NAMALWA (cell line): Measurements from ENCODE around the gene RPRD1B.
"Not testable (repeated sequence)": the region's sequence is repeated elsewhere in the genome, so short reads cannot be mapped to it uniquely, and the experiment has no call there.

Experiments
- DNase-seq: peaks from one replicate; pipeline ENCODE4 v3.0.0-alpha.2; 2015; ENCODE audit warnings: low spot score

RPRD1B gene

DNA sequence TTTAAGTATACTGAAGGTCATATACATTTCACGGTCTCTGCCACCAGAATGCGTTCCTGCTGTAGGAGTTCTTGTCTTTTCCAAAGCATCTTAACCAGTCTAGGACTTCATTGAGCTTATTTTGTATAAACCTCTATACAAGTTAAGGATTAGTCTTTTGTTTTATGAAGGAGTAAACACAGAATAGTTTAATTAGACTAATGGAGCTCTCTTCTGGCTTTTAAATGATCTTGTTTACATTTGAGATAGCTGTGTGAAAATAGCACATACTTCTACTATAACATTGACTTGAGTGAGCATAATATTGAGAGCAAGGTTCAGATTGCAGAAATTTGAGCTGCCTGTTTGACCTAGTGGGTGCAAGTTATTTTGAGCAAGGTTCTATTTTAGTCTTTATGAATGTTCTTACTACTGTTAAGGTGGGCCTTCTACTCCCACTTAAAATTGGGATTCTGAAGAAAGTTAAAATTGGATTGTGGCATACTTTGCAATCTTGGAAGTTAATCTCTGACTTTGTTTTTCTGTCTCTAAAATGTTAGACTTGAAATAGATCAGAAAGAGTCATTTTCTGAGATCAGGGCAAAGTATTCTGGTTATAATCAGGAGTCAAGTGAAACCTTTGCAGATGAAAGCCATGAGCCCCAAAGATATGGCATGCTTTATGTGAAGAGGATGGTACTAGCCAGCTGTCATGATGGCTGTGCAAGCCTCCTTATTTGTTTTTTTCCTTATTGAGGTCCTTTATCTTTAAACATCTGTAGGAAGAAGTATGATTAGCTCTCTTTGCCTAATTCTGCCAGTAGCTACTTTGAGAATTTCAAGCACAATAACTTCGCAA, 41.8 kb downstream of the RPRD1B start:
- DNase-seq: no peak

DNA sequence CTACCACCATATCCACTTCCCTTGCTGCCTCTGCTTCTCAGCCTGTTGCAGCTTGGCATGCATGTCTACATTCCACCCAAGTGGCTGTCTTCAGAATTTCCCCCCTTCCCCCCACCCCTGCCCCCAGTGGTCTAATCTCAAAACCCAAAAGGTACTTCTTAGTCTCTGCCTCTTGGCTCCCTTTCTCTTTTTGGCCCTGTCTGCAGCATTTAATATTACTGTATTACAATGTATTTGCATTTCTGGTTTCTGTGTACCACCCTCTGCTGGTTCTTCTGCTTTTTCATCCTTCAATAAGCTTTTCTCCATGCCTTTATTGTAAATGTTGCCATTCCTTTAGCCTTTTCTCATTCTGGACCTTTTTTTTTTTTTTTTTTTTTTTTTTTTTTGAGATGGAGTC, 43.0 kb downstream of the RPRD1B start:
- peak; percentile 38 for DNase-seq

- no peak for DNase-seq
Observed at GRCh38 chr20:38078084-38078483, 44.5 kb downstream of the RPRD1B start.

DNA sequence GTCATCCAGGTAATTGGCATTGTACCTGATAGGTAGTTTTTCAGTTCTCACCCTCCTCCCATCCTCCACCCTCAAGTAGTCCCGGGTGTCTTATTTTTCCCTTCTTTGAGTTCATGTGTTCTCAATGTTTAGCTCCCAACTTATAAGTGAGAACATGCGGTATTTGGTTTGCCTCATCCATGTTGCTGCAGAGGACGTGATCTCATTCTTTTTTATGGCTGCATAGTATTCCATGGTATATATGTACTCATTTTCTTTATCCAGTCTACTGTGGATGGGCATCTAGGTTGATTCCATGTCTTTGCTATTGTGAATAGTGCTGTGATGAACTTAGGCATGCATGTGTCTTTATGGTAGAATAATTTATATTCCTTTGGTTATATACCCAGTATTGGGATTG, 45.8 kb downstream of the RPRD1B start:
- no peak for DNase-seq

DNA sequence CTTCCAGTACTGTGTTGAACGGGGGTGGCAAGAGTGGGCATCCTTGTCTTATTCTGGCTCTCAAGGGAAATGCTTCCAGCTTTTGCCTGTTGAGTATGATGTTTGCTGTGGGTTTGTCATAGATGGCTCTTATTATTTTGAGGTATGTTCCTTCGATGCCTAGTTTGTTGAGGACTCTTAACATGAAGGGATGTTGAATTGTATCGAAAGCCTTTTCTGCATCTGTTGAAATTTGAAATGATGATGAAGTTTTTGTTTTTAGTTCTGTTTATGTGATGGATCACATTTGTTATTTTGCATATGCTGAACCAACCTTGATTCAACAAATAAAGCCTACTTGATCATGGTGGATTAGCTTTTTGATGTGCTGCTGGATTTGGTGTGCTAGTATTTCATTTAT, 48.0 kb downstream of the RPRD1B start:
- DNase-seq: no peak

- no peak for DNase-seq
Observed at GRCh38 chr20:38082894-38083293, 49.3 kb downstream of the RPRD1B start.

DNA sequence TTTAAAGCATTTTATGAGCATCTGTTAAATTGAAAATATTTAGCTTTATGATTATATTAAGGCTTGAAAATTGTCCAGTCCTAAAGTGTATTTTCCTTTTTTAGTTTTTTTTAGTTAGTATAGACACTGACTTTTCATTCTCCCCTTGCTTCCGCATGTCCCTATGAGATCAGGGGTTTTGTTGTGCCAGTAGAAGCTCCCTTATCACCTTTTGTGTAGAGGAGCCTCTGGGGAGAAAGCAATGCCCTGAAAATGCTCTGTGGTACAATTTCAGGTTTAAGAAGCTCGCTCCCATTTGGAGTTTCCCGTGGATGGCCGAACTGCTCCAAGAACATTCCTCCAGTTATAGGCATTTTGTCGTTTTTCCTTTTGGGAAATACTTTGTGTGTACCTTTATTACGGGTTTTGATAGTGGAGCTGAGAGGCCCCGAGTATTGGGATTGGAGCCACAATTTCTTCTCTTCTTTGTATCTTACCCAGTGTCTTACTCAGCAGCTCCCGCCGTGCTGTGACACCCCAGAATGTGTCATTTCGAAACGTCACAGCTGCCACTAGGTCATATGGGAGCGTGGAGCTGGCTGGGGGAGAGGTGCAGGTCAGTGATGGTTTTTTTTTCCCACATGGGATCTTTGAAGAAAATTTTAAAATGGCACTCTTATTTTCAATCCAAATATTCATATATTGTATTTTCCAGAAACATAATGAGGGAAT, 49.9 kb downstream of the RPRD1B start:
- DNase-seq: no peak

DNA sequence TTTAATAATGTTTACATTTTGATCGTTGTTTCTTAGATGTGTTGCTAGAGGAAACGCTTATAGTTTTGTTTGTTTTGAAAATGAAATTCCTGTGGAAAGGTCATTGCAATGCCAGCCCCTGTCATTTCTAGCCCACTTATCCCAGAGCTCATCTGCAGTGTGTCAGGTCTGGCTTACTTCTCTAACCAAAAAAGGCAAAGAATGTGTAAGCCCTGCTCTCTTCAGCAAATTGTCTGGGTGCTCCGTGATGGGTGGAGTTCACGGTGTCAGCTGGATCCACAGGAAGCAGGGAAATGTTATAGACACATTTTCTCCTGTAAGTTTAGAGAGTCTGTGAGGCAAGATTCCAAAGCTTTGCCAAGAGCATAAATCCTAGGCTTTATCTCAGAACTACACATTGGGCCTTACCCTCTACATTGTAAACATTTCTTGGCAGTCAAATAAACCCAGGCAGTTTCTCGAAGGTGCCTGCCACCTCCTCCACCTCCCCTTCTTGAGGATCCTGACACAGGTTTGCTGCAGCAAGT, 50.9 kb downstream of the RPRD1B start:
- no peak for DNase-seq

GRCh38 chr20:38085026-38085425, 51.5 kb downstream of the RPRD1B start:
- no peak for DNase-seq

GRCh38 chr20:38089500-38089899, 56.0 kb downstream of the RPRD1B start:
- DNase-seq: no peak

DNA sequence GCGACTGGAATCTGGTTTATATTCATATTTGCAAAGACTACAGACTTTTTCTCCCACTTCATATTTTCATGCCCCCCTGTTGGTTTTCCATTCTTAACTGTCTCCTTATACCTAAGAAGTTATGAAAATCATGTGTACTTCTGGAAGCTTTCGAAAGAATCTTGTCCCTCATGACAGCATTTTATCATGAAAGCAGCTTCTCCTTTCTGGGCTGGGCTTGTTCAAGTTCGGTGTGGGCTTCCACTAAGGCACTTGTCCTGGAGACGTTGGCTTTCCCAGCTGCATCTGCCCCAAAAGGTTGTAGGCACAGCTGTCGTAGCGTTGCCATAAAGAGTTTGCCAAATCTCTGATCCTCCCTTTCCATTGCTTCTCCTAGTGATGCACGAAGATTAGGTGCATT, 56.5 kb downstream of the RPRD1B start:
- DNase-seq: no peak

DNA sequence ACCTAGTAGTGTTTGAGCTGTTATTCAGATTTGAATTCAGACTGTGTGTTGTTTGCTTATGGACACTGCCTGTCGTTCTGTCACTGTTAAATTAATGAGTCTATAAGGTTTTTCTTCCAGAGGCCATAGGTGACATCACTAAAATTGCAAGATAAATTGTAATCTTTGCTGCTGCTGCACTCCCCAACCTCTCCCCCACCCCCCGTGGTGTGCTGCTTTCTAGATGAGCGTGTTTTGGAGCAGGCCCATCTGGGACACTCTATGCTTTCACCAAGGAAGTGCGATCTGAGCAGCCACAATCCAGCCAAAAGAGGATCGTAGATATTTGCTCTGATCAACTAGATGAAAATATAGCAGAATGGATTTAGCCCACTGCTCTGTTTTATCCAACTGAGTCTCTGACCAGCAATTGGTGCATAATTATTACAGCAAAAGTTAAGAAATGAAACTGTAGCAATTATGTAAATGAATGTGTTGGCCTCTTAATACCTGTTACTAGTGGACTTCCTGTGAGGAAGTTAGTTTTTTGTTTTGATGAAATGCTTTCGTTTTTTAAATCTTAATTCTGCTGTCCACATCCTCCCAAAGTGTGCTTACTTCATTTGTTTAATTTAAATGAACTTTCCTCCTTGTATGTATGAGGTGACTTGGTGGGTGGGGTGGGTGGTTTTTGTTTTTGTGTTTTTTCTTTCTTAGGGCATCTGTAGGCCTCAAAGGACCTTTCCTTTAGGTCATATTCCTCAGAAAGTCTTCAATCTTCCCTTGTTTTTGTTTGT, 58.1 kb downstream of the RPRD1B start:
- DNase-seq: peak; percentile 36

- DNase-seq: no peak
Observed at GRCh38 chr20:38092260-38092857, 58.8 kb downstream of the RPRD1B start.

DNA sequence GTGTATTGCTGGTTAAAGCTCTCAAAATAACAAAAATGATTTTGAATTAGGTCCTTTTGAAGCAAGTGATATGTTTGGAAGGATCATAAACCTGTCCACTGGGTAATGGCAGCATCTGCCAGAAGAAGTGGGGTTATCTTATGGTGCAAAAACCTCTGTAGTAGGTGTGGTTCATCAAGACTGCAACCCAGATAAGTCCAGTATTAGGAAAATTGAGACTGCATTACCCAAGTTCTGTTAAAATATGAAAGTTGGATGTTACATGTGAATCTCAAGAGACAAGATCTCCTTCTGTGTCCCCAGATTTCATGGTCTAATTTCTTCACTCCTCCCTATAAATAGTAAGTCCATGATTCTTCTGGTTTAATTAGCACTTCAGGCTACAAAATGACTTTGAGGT, 59.4 kb downstream of the RPRD1B start:
- no peak for DNase-seq

DNA sequence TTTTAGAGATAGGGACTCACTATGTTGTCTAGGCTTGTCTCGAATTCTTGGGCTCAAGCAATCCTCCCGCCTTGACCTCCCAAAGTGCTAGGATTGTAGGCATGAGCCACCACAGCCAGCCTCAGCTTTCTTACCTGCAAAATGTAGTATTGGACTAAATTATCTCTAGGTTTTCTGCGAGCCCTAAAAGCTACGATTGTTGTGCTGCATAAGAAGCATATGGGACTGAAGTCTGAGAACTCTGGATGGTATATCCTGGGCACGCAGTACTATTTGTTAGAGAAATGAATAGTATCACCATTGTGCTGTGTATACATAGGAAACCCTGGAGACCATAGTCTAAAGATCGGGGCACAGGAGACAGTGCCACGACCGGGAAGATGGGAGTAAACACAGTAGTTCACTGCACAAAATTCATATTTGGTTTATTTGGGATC, 60.1 kb downstream of the RPRD1B start:
- DNase-seq: no peak

DNA sequence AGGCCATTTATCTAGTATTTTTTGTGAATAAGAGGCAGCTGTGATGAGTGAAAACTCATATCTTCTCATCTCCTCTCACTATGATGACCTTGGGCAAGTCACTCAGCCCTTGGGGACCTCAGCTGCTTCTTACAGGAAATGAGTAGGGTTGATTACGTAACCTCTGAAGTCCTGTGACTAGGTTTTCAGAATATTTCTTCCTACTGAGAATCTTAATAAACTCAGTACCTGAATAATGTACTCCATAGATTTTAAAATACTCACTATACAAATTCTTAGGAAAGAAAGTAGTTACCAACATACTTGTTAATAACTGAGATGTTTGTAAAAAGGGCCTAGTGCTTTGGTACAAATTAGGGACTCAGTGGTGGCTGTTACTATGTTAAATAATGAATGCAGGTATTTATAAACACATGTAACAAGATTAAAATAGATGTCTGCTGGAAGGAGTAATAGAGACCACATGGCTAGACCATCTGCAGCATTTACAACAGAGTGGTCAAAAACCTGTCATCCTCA, 60.9 kb downstream of the RPRD1B start:
- DNase-seq: peak; percentile 91

GRCh38 chr20:38095017-38095686, 61.6 kb downstream of the RPRD1B start:
- DNase-seq: peak; percentile 19

GRCh38 chr20:38098952-38099351, 65.4 kb downstream of the RPRD1B start:
- no peak for DNase-seq

DNA sequence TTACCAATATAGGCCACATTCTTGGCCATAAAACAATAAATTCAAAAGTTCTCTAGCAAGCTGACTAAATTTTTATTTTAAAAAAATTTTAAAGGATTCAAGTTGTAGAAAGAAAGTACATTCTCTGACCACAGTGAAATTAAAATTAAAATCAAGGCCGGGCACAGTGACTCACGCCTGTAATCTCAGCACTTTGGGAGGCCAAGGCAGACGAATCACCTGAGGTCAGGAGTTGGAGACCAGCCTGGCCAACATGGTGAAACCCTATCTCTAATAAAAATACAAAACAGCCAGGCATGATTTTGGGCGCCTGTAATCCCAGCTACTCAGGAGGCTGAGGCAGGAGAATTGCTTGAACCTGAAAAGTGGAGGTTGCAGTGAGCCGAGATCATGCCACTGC, 68.7 kb downstream of the RPRD1B start:
- DNase-seq: not testable (repeated sequence)

DNA sequence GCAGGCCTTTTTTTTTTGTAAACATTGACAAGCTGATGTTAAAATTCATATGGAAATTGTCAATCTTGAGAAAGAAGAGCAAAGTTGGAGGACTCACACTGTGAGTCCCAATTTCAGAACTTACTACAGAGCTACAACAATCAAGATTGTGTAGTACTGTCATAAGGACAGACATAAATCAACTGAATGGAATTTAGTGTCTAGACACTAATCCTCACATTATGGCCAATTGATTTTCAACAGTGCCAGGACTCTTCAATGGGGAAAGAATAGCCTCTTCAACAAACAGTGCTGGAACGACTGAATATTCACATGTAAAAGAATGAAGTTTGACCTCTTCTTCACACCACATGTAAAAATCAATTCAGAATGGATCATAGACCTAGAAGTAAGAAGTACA, 70.7 kb downstream of the RPRD1B start:
- no peak for DNase-seq

- DNase-seq: no peak
Observed at GRCh38 chr20:38106461-38106860, 72.9 kb downstream of the RPRD1B start.
